GM19324 (cell line): ENCODE measurements around the gene GLO1.
"Not testable (repeated sequence)": the region's sequence is repeated elsewhere in the genome, so short reads cannot be mapped to it uniquely, and the experiment has no call there.

Source experiments
- ATAC-seq: cut with Tn5 transposase; IDR thresholded peaks from one replicate; pipeline ENCODE4 v1.9.1; 2021; ENCODE audit warnings: mild to moderate bottlenecking, moderate library complexity; ENCODE audit not compliant: unreplicated experiment, low FRiP score

Gene GLO1

DNA sequence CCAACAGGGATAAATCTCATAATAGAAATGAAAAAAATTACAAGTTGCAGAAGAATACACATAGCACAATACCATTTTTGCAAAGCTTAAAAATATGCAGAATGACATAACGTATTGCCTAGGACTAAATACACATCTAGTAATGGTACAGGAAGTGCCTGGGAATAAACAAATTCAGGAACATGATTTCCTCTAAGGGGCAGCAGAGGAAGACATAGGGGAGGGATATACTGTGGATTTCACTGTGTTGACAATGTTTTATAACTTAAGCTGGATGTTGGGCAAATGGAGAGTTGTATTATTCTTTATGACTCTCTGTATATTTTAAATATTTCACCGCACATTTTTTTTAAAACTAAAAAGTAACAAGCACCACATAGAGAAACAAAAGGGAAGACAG lies 5.6 kb upstream of the GLO1 start:
- no peak for ATAC-seq

DNA sequence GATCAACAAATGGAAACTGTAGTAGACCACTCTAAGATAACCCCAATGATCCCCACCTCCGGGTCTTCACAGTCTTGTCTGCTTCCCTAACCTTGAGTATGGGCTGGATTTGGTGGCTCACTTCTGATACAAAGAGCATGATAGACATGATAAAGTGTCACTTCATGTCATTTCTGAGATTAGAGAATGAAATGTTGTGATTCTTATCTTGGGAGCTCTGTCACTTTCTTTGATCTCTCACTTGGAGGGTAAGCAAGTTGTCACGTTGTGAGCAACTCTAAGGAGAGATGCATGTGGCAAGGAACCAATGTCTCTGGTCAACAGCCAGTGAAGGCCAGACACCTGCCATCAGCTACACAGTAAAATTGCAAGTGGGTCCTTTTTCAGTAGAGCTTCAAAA lies 3.0 kb upstream of the GLO1 start:
- ATAC-seq, result no peak

GRCh38 chr6:38703949-38704590 lies 1.1 kb upstream of the GLO1 start:
- no peak for ATAC-seq

DNA sequence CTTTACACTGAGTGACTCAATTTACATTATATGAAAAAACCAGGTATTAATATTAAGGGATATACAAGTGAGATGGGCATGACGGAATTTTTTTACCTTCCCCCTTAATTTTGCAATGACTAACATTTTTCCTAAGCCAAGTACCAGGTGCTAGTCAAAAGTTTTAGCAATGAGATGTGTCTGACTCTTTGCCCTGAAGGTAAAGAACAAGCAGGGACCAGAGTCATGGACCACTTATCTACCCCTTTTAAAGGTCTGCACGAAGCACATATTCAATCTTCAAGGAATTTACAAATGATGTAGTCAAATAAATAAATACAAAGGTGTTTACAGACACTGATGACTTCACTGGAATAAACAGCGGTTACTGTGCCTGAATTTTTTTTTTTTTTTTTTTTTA lies 1.4 kb downstream of the GLO1 start:
- no peak for ATAC-seq

- ATAC-seq, result not testable (repeated sequence)
Observed at GRCh38 chr6:38699702-38700101, 3.2 kb downstream of the GLO1 start.

GRCh38 chr6:38697846-38698245 lies 5.1 kb downstream of the GLO1 start:
- ATAC-seq, result no peak

- no peak for ATAC-seq
Observed at GRCh38 chr6:38696345-38696744, 6.6 kb downstream of the GLO1 start.

DNA sequence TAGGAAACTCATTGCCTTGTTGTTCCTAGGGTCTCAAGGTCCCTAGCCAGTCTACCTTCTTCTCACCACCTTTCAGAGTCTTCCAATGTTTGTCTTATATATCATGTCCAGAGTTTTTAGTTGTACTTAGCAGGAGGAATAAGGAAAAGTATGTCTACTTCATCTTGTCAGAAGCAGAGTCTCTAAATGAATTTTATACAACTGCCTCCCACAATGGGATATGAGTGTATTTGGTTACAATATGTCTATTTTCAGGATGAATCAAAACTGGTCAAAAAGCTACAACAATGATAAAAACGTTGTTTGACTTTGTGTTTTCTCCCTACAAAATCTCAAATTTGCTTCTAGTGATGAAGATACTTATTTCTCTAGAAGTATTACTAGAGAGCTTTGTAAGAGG lies 7.0 kb downstream of the GLO1 start:
- no peak for ATAC-seq

DNA sequence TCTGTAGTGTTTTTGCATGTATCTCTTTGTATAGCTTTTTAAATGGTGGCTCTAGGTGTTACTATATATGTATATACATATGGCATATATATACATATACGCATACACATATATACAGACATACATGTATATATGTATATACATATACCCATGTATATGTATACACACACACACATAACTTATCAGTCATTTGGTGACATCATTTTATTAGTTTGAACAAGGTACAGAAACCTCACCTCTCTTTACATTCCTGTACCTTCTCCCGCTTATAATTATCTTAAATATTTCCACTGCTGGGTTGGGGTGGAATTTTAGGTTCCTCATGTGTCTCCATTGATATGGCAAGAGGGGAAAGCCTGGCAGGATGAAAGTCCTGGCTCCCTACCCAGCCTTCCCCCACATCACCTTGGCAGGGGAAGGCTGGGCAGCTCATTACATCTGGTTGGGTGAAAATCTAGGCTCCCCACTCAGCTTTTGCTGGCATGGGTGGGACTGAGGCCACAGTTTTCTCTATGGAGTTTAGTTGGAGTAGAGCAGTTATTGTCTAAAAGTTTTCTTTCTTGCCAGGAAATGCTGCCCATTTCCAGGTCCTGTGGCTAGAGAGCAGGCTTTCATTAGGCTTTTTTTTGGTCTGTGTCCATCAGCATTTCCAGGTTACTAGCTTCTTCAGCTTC lies 7.6 kb downstream of the GLO1 start:
- ATAC-seq, result no peak

DNA sequence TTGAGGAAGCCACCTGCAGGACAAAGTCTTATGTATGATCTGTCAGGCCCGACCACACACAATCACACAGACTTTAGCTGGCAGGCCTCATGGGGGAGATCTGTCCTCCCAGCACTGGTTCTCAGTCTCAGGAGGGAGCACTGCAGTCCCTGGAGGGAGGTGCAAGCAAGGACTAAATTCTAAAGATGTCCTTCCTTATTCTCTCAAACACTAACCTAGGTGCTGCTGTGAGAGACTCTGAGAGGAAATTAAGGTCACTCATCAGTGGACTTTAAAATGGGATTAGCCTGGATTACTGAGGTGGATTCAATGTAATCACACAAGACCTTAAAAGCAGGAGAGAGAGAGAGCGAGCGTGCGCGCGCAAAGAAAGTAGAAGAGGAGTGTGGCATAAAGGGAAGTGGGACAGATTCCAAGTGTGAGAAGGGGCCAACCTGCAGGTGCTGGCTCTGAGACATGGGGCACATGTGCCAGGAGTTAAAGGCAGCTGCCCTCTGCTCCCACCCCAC lies 14.3 kb downstream of the GLO1 start:
- ATAC-seq, result no peak

DNA sequence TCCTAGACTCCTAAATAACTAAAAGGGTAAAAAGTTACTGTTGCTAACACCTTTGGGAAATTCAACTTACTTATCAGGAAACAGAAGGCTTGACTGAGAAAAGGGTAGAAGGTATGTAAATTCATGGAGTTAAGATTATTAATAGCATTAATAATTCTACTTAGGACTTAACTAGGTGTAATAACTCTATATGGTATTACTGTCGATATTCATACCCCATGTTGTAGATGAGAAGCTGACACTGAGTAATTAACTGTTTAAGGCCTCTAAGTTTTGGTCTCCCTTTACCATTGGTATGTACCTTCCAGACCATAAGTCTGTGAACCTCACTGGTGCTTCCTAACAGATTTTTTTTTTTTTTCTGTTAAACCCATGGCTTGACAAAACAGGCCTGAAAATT lies 15.4 kb downstream of the GLO1 start:
- no peak for ATAC-seq

DNA sequence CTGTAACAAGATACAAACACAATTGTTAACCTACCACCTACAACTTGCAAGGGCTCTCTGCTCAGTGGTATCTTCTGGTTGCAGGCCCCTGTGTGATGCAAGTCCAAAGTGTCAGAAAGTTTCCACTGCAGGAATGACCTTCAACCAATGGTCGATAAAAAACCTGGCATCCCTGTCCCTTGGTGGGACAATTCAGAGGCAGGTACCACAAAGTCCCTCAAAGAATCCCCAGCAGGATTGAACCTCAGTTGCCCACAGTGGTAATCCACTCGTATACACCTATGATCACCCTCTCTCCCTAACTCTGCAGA lies 15.9 kb downstream of the GLO1 start:
- ATAC-seq, result no peak

DNA sequence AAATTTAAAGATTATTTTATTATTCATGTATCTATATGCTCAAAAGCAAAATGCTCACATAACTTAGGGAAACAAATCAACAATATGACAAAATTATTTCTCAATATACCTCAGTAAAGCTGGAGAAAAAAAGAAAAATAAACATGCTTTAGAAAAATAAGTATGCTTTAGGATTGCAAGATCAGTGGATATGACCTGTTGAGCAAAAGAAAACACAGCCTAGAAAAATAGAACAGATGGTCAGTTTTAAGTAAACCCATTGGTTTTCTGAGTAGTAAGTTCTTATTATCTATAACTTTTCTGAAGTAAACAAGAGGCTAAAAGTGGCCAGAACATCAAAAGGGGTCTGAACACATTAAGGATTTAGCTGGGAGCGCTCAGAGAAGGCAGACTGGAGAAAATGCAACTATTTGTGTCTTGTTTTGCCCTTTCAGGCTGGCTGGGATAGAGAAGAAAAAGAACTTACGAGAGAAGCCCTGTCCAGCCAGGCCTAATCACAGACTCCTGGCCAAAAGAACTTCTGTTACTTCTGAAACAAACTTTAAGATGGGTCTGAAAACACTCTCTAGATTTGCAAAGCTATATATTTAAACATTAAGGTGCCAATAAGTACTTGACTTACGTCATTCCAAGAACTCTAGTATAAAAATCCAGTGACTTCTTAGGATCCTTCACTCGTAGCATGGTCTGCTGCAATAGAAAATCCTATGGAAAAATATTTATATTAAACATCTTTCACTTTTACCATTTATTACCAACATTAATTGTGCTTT lies 16.5 kb downstream of the GLO1 start:
- no peak for ATAC-seq

GRCh38 chr6:38684904-38685303 lies 18.0 kb downstream of the GLO1 start:
- ATAC-seq, result no peak

DNA sequence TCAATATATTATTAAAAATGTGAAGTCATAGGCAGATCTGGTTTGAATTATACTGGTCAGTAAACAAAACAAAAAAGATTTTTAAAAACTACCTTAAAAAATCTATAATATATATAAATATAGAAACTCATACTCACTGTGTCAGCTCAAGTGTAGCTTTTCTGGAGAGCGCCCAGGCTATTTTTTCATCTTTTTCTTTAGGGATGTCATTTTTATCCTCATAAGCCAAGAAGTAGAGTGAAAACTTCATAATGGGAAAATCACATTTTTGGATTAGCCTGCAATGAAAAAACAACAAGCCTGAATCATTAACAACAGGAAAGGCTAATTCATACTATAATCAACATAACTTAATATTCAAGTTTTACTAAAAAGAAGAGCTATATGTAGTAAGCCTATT lies 18.7 kb downstream of the GLO1 start:
- no peak for ATAC-seq

- no peak for ATAC-seq
Observed at GRCh38 chr6:38681850-38682249, 21.1 kb downstream of the GLO1 start.

- no peak for ATAC-seq
Observed at GRCh38 chr6:38679668-38680067, 23.3 kb downstream of the GLO1 start.

DNA sequence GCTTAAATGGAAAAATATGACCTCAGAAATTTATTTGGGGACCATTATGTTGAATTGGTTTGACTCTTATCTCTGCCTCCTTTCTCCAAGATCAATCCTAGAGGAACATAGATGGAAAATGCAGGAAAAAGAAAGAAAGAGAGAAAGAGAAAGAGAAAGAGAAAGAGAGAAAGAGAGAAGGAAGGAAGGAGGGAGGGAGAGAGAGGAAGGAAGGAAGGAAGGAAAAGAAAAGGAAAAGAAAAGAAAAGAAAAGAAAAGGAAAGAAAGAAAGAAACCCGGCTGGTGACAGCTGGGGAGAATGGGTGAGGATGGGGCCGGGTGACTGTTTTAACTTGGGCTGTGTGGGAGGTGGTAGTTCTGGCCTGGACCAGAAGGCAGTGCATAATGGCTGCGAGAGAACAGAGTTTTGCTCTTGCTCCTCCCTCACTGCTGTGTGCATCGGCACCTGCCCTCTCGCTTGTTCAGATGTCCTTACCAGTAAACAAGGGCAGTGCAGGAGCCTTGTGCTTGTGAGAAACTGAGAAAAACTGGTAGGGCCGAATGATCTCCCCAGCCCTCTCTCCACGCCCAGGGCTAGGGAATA lies 24.7 kb downstream of the GLO1 start:
- ATAC-seq, result no peak

DNA sequence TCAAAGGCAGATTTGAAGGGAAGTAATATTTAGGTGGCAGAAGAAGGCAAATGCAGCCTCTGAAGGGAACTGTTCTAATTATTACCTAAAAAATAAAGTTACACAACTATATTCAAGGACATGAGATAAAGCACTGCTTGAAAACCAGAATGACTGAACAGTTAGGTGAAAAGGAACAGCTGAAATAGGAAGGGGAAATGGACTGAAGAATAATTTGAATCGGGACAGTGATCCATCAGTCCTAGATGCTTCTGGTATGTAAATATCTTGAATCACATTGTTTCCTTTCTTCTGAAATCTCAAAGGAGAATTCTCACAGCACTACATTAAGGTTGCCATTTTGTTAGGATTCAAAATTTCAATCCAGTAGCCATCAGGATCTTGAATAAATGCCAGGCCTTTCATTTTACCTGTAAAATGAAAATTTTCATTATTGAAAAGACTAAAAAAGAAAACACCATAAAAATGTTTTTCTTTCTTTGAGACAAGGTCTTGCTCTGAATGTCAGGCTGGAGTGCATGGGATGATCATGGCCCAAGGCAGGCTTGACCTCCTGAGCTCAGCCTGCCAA lies 25.9 kb downstream of the GLO1 start:
- ATAC-seq, result no peak

GRCh38 chr6:38676236-38676973 lies 26.5 kb downstream of the GLO1 start:
- no peak for ATAC-seq
